GM19468 (cell line): Measurements from ENCODE around the gene ARL3.
"Not testable (repeated sequence)": the region's sequence is repeated elsewhere in the genome, so short reads cannot be mapped to it uniquely, and the experiment has no call there.

Experiments used
- ATAC-seq: cut with Tn5 transposase; IDR thresholded peaks from one replicate; pipeline ENCODE4 v1.9.1; 2021; ENCODE audit warnings: mild to moderate bottlenecking, moderate library complexity, moderate number of reproducible peaks; ENCODE audit not compliant: unreplicated experiment; ENCODE audit errors: extremely low read depth

ARL3 gene

DNA sequence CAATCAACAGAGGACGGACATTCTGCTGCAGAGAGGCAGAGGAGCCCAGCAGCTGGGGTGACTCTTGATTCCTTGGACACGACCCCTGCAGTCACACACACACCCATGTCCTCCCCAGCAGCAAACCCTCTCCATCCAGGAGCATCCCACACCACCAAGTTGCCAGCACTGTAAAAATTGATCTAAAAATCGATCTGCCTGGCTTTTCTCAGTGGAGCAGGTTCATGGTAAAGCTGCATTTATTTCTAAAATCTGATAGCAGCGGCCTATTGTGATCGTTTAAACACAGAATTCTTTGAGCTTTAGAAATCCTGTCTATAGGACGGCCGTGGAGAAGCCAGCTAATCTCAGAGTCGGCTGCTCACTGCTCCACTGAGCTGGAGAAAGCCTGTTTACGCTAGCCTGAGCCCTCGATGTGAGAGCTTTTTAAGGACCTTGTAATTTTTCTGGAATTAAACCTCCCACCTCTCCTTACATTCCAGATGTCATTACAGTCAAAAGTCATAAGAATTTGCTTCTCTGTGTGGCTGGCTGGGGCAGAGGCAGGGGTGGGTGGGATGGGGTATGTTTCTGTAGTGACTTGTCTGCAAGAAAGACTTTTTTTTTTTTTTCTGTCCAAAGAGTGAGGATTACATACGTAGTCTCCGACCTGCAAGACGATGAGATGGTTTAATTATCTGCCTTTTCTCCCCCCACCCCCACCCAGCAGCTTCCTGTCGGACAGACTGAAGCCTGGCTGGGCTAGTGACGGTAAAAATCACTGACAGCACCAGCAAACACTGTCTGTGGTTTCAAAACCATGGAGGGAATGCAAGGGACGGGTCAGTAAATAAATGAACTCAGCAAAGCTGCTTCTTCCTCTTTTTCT is 38.3 kb downstream of the ARL3 start:
- no peak for ATAC-seq

DNA sequence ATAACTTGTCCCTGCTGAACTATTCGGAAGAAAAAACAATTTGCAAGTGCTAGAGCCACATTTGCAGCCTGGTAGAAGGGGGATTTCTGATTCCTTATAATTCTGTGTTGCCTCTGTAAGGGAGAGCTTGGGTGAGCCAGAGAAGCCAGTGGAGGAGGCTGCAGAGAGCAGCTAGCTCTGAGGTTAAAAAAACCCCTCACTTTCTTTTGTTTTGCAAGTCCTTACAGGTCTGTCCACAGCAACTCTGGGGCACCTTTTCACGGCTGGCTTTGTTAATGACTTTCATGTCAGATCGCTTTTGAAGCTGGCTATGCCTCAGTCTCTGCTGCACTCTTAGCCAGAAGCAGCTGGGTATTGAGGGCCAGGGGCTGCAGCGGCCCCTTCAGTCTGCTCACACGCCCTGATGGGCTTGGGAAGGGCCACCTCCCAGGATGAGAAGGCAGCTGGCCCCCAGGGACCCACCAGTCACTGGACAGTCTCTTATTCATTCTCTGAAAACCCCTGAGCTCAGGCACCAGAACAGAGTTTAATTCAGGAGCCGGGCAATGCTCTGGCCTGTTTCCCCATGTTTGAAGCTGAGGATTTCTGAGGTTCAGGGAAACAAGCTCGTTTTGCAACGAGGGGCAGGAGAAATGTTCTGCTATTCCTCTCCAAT is 39.1 kb downstream of the ARL3 start:
- no peak for ATAC-seq

DNA sequence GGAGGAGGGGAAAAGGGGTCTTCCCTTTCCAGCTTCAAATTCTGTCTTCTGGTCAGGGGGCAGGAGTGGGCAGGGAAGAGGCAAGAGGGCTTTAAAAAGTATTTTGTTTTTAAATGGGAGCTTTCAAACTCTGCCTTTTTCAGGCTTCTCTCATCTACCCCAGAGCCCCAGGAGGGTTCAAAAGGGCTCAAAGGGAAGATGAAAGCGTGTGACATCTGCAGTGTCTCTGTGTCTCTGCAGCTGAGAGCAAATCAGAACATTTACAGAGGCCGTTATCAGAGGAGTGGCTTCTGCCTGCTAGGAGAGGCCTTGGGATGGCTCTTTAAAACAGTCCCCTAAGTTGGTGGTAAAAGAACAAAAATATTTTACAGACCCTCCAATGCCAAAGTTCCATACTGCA is 39.6 kb downstream of the ARL3 start:
- no peak for ATAC-seq

DNA sequence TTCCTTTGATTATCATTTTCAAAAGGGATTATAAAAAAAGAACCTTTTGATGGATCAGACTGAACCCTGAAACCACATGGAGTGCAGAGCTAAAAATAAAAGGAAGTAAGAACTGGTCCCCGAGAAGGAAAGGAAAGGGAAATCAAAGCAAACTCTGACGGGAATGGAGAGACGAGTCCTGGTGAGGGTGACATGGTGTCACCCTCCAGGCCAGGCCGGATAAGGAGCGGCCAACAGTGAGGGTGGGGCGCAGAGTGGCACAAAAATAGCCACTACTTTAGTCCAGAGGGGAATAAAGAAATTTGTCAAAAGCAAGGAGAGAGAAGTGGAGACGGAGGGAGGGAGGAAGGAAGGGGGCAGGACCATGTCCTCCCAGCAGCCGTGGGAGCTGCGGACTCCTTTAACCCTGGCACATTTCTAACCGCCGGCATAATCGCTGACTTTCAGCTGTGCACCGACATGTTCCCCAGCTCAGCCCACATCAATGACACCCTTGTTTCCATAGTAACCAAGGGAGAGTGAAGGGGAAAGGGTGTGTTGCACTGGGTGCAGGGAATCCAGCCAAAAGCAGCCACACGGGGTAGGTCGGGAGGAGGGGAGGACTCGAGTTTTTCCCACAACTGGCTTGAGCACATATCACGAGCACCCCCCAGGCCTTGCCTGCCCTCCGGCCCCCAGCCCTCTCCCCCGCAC is 40.2 kb downstream of the ARL3 start:
- ATAC-seq: no peak

DNA sequence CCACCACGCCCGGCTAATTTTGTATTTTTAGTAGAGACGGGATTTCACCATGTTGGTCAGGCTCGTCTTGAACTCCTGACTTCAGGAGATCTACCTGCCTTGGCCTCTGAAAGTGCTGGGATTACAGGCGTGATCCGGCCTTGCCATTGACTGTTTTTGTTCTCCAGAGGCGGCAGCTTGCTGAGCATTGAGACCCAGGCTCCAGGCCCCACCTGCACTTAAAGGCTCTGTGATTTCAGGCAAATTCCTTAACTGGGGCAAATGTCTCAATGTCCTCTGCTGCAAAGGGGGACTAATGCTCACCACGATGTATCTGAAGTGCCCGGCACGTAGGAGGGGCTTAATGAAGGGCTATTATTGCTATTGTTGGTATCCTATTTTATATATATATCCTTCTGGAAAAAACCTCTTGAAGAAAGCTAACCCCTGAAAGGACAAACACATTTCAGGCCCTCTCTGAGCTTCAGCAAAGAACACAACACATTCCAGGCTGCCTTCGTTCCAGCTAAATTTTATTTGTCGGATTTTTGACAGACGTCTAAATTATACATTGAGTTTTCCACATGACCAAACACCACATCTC is 40.9 kb downstream of the ARL3 start:
- no peak for ATAC-seq

DNA sequence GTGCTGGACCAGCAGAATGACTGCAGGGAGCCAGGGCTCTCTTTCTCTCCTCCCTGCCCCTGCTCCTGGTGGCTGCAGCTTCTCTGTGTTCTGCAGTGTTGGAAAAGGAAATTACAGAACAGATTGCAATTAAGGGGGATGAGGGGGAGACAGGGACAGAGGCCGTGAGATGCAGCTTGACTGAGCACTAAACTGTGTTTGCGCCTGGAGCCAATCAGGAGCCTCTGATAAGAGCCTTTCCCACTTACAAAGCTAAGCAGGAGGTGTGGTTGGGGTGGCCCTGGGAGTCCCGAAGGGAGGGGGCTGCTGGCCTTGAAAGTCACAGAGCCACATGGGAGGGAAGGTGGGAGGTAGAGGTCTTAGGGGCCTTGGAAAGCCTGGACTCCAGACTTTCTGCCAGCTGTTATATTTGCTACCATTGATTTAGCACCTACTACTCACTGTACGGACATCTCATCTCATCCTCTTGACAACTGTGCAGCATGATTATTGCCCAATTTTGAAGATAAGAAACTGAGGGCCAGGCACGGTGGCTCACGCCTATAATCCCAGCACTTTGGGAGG is 43.2 kb downstream of the ARL3 start:
- no peak for ATAC-seq

DNA sequence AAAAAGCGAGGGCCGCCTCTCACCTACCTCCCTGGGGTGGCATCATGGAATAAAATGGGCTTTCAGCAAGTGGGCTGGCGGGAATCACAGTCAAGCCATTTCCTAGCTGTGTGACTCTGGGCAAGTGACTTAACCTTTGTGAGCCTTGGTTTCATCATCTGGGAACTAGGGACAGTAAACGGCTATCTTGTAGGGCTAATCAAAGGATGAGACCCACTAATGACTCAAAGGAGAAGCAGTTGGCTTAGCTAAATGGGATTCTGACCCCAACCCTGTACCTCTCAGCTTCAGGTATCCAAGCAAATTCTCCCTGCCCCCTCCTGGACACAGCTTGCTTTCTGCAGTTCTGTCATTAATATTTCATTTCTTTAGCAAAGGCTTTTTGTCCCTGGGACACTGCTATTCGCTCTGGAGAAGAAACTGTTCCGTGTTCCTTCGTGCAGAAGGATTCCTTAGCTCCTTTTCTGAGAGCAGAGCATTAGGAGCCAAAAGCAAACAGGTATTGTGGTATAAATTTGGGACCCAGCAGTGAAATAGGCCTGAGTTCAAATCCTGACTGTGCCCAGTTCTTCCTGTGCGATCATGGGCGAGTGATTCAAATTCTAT is 44.0 kb downstream of the ARL3 start:
- ATAC-seq: no peak

DNA sequence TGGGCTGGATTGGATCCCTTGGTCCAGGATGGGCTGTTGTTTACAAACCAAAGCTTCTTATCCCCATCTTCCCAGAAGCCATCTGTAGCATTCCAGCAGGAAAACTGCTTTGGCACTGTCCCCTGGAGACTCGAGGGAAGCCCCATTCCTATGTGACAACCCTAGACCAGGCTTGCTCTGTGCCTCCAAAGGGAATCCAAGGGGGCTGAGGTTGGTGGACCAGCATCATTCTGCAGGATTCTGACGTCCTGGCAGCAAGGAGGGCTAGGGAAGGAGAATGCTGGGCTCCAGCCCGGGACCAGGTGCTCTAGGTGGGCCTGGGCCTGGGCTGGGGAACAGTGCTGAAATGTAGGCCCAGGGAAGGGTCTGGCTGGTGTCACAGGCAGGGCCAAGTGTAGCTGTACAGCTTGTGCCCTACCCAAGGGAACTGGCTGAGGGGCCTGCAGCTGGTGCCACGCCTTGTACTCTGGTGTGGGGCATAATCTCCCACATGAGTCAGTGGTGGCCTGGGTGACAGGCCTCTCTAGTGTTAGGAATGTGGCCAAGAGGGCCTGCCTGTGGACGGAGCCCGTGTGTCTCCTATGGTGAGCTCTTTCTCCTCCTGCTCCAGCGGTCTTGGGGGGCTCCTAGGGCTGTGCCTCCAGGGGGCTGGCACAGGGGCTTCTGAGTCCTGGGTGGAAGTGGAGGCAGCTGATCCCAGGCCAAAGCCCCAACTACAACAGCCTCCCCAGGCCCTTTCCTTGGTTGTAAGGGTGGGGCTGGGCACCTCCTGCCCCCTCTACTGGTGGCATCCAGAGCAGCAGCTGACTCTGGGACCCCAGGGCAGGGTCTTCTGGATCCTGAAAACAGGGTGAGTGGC is 44.8 kb downstream of the ARL3 start:
- no peak for ATAC-seq

DNA sequence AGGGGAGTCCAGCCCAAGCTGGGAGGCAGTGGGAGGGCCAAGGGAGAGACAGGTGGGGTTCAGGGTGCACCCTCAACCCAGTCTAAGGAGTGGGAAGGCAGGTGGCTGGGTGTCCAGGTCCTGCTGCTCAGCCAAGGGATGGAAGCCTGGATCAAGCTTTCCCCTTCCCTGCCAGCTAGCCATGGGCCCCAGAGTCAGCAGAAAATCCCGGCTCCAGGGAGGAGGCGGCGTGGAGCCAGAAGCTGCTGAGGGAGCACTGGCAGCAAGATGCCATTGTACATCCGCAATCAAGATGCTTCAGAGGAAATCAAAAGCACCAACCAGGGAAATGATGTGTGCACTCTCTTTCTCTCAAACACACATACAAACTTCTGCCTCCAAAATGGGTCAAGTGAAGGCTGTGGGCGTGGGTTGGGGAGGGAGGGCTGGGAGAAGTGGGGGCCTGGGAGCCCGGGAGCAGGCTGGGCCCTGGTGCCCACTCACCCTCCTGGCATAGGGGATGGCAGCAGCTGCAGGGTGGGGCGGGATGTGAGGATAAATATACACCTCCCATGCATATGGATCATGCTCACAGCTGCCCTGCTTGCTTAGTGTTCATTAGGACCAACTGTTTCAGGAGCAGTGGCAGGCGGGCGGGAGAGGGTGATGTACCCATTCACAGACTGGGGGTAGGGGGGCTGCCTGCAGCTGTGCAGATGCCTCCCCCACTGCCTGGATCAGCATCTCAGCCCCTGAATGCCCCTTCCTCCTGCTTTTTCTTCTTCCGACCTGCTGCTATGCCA is 45.7 kb downstream of the ARL3 start:
- ATAC-seq: no peak

GRCh38 chr10:102667411-102667810 is 46.8 kb downstream of the ARL3 start:
- ATAC-seq: not testable (repeated sequence)

DNA sequence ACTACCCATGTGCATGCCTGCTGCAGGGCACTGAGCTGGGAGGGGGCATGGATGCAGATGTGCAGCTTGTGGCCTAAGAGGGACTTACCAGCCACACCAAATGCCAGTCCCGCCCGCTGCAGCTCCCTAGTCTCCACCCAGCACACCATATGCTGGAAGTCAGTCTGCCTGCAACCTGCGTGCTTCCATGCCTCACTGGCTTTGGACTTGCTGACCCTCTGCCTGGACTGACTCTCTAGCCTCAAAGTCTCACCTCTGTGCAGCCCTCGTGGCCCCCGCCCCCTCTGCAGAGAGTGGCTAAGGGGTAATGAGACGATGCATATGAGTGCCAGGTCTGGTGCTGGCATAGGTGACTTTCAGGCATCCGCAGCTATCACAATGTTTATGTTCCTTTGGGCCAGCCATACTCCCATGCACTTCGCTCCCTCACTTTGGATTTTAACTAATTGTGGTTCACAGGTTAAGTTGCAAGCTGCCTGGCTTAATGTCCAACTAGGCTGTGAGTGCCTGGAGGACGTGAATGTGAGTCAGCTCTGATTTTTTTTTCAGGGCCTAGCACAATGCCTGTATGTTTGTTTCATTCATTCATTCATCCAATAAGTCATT is 48.2 kb downstream of the ARL3 start:
- ATAC-seq: no peak

GRCh38 chr10:102661658-102662028 is 52.6 kb downstream of the ARL3 start:
- no peak for ATAC-seq

DNA sequence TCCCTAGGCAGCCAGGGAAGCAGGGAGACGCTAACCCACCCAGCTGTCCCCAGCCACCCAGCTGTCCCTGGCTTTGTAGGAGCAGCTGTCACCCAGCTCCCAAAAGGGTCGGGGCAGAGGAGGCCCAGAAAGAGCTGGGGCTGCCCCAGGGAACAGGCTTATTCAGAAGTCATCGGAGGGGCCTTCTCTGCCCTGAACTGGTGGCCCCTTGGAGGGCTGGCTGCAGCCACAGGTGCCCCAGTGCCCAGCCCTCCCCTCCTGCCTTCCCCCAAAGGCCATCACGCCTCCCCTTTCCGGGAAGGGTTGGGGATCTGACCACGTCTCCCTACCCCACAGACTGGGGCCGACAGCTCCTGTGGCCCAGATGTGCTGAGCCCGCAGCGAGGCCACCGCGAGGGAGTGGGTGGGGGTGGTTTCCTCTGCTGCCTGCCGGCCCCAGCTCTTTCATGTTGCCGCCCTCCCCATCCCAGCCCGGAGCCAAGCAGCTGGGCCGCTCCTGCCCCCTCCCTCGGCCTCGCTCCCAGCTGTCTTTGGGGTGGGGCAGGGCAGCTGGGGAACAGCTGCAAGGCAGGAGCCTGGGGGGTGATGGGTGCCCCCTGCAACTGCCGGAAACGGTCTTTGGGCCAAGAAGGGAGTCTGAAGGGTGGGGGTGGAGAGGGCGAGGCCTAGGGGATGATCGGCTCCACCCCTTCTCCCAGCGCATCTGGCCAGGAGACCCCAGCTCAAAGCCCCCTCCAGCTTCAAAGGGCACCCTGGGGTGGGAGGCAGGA is 53.1 kb downstream of the ARL3 start:
- no peak for ATAC-seq

- no peak for ATAC-seq
Measured at GRCh38 chr10:102658802-102659201, 55.4 kb downstream of the ARL3 start.

DNA sequence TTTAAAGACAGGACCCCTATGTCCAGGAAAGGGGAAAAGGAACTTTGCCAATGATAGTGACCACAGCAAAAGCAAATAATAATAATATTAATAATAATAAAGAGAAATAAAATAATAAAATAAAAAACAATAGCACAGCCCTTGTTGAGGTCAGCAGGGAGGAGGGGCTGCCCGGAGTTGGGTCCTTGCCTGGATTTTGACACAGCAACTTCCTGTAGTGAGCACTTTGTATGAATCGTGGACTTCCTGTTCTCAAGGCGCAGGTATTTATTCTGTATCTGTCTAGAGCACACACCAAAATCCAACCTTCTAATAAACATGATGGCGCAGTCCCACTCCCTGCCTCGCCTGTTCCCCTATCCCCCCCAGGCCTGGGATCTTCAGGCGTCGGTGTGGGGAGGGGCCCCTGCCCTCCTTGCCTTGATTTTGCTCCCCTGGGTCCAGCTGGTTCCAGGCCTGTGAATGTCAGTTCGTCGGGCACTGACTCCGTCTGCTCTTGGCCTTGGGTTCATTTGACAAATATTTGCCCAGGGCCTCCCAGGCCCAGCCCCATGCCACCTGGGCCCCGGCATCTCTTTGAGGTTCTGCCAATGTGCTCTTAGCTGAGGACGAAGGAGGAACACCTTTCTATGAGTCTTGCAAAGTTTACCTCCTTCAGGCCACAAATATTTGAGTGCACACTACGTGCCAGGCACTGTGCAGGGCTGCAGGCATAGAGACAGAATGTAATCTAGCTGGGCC is 56.0 kb downstream of the ARL3 start:
- no peak for ATAC-seq

DNA sequence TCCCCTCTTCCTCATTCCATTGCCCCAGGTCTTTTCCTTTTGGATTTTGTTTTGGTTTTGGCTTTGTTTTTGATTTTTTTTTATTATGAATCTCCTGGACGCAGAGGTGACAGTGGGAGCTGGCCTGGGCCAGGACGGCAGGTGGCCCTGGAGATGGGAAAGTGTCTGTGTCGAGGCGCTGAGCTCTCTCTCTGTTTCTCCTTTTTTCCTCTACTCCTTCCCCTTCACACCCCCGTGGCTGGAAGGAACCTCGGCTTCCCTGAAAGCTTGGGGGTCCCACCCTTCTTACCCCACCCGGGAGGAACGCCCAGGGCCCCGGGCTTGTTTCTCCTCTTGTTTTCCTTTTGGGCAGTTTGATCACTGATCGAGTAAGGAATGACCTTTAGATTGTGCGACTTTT is 56.7 kb downstream of the ARL3 start:
- ATAC-seq: no peak
